ENCODE results near the gene CLASP2. TPM values are rescaled to one million over a fixed set of nuclear protein-coding genes. Genes with fewer than 3 reads are reported as not detected.
"Not testable (repeated sequence)": the region's sequence is repeated elsewhere in the genome, so short reads cannot be mapped to it uniquely, and the experiment has no call there.

Gene CLASP2
- total RNA-seq, 1 donor from 2014 or later, result 65.8 TPM

- Mint-ChIP-seq H3K4me1 (no peaks in the 10 kb centered on the region), H3K27ac (no peak overlapping the region), H3K27me3 (no peaks in the 10 kb centered on the region), H3K36me3 (ENCODE audit: low read depth) (peaks cover 13% of the 10 kb centered on the region), H3K4me3 (no peak overlapping the region), H3K9me3 (no peaks in the 10 kb centered on the region)
- no peak for DNase-seq
- intact Hi-C loops (cut with micrococcal nuclease), result no loop called here
Measured at GRCh38 chr3:33665294-33665693, 52.8 kb downstream of the CLASP2 start.

DNA sequence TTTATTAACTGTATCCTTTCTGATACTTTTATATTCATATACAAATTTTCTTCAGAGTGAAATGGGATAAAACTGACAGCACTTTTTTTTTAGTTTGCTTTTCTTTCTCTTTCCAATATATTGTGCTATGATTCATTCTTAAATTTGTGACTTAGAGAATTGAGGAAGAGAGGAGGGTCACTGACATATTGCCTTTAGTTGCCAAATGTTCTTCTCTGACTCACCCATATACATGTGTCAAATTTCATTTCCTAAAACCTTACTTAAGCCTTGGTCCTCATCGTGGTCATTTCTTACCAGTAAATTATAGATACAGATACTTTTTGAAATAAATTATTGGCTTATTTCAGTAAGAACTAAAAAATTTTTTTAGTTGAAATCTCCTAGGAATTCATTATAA, 53.9 kb downstream of the CLASP2 start:
- H3K36me3 Mint-ChIP-seq (ENCODE audit: low read depth), result peaks cover 11% of the 10 kb centered on the region
- peaks cover 4% of the 10 kb centered on the region for H3K4me1 Mint-ChIP-seq
- H3K9me3 Mint-ChIP-seq, result no peaks in the 10 kb centered on the region
- no peak overlapping the region for H3K4me3 Mint-ChIP-seq
- DNase-seq, result no peak
- H3K27ac Mint-ChIP-seq, result no peak overlapping the region
- no peaks in the 10 kb centered on the region for H3K27me3 Mint-ChIP-seq
- intact Hi-C loops (cut with micrococcal nuclease), result no loop called here

GRCh38 chr3:33663042-33663441, 55.0 kb downstream of the CLASP2 start:
- Mint-ChIP-seq H3K4me3 (no peak overlapping the region), H3K4me1 (peaks cover 11% of the 10 kb centered on the region), H3K27me3 (no peaks in the 10 kb centered on the region), H3K36me3 (ENCODE audit: low read depth) (peaks cover 5% of the 10 kb centered on the region), H3K27ac (no peak overlapping the region), H3K9me3 (no peaks in the 10 kb centered on the region)
- intact Hi-C loops (cut with micrococcal nuclease), result no loop called here
- no peak for DNase-seq

DNA sequence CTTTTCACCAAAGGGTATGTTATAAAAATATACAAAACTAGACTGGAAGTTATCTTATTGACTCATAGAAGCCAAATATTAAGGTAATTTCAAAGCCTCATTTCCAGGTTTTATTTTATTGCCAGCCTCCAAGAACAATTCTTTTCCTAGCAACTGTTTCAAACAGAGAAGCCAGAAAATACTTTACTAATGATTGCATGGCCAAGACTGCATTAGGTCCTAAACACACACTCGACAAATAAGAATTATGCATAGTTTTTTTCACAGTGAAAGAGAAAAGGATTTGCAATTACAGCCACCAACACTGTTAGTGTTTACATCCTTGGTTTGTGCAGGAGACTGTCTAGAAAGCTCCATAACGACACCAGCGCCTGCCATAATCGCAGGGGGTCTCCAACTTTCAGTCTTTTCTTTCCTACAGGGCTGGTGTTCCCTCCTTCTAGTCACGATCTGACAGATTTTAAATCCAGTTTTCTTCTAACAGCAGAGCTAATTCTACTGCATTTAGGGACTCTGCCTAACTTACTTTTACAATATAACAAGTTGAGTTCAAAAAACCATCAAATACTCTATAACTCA, 58.1 kb downstream of the CLASP2 start:
- Mint-ChIP-seq H3K4me1 (peaks cover 11% of the 10 kb centered on the region), H3K27ac (no peak overlapping the region), H3K9me3 (no peaks in the 10 kb centered on the region), H3K4me3 (no peak overlapping the region), H3K36me3 (ENCODE audit: low read depth) (peaks cover 3% of the 10 kb centered on the region), H3K27me3 (no peaks in the 10 kb centered on the region)
- no peak for DNase-seq
- intact Hi-C loops (cut with micrococcal nuclease), result no loop called here

- intact Hi-C loops (cut with micrococcal nuclease), result no loop called here
- Mint-ChIP-seq H3K4me1 (peaks cover 11% of the 10 kb centered on the region), H3K36me3 (ENCODE audit: low read depth) (peaks cover 3% of the 10 kb centered on the region), H3K27ac (no peak overlapping the region), H3K9me3 (no peaks in the 10 kb centered on the region), H3K27me3 (no peaks in the 10 kb centered on the region), H3K4me3 (peak overlapping the region; percentile 25)
- DNase-seq, result peak; percentile 70
Measured at GRCh38 chr3:33658991-33659848, 58.8 kb downstream of the CLASP2 start.

GRCh38 chr3:33658621-33658990, 59.4 kb downstream of the CLASP2 start:
- Mint-ChIP-seq H3K36me3 (ENCODE audit: low read depth) (peaks cover 2% of the 10 kb centered on the region), H3K4me3 (peak overlapping the region; percentile 25), H3K27ac (no peak overlapping the region), H3K4me1 (peaks cover 13% of the 10 kb centered on the region), H3K9me3 (no peaks in the 10 kb centered on the region), H3K27me3 (no peaks in the 10 kb centered on the region)
- intact Hi-C loops (cut with micrococcal nuclease), result no loop called here
- no peak for DNase-seq

DNA sequence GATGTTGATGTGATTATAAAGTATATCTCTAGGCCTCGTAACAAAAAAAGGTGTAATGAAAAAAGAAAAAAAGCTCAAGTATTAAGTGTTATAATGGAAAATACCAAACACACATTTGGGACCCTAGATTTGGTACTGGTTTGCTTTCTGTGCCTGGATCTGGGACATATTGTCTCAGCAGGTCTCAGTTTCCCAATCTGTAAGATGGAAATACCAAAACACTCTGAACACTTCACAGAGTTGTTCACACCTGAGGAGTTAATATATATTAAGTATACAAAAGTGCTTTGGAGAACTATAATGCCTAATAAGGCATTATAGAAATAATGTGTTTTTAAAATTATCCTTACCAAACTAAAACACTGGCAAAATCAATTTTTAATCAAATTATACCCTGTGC, 60.0 kb downstream of the CLASP2 start:
- Mint-ChIP-seq H3K27ac (no peak overlapping the region), H3K4me1 (peaks cover 13% of the 10 kb centered on the region), H3K36me3 (ENCODE audit: low read depth) (peaks cover 2% of the 10 kb centered on the region), H3K4me3 (no peak overlapping the region), H3K27me3 (no peaks in the 10 kb centered on the region), H3K9me3 (no peaks in the 10 kb centered on the region)
- DNase-seq, result no peak
- intact Hi-C loops (cut with micrococcal nuclease), result no loop called here

DNA sequence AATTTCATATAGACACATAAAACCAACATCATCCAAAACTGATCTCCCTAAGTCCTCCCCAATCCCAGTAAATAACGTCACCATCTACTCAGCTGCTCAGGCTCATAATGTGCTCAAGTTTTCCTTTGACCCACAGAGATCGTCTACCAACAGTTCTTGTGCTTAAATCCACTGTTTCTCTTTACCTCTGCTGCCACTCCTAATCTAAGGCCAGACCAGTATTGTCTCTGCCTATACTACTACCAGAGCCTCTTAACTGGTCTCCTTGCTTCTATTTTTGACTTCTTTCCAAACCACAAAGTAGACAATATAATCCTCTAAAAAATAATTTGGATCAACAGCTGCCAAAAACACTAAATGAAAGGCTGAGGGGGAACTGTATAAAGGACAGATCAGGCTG, 65.3 kb downstream of the CLASP2 start:
- peaks cover 2% of the 10 kb centered on the region for H3K4me1 Mint-ChIP-seq
- no peaks in the 10 kb centered on the region for H3K27me3 Mint-ChIP-seq
- H3K9me3 Mint-ChIP-seq, result no peaks in the 10 kb centered on the region
- H3K27ac Mint-ChIP-seq, result no peak overlapping the region
- no peak for DNase-seq
- H3K36me3 Mint-ChIP-seq (ENCODE audit: low read depth), result no peaks in the 10 kb centered on the region
- intact Hi-C loops (cut with micrococcal nuclease), result no loop called here
- no peak overlapping the region for H3K4me3 Mint-ChIP-seq

DNA sequence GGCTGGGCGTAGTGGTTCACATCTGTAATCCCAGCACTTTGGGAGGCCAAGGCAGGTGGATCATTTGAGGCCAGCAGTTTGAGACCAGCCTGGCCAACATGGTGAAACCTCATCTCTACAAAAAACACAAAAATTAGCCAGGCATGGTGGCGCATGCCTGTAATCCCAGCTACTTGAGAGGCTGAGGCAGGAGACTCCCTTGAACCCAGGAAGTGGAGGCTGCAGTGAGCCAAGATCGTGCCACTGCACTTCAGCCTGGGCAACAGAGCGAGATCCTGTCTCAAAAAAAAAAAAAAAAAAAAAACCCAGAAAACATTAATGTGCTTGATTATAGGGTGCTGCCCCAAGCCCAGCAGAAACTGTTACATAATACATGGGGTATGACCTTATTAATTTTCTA, 67.0 kb downstream of the CLASP2 start:
- H3K27ac Mint-ChIP-seq; H3K27me3 Mint-ChIP-seq; H3K4me3 Mint-ChIP-seq; H3K36me3 Mint-ChIP-seq (ENCODE audit: low read depth); intact Hi-C loops (cut with micrococcal nuclease); DNase-seq; H3K9me3 Mint-ChIP-seq; H3K4me1 Mint-ChIP-seq: not testable (repeated sequence)

- peaks cover 2% of the 10 kb centered on the region for H3K4me1 Mint-ChIP-seq
- no peaks in the 10 kb centered on the region for H3K9me3 Mint-ChIP-seq
- no peaks in the 10 kb centered on the region for H3K27me3 Mint-ChIP-seq
- intact Hi-C loops (cut with micrococcal nuclease), result no loop called here
- H3K27ac Mint-ChIP-seq, result no peak overlapping the region
- H3K36me3 Mint-ChIP-seq (ENCODE audit: low read depth), result no peaks in the 10 kb centered on the region
- H3K4me3 Mint-ChIP-seq, result no peak overlapping the region
- no peak for DNase-seq
Measured at GRCh38 chr3:33650495-33650894, 67.6 kb downstream of the CLASP2 start.

GRCh38 chr3:33648793-33649192, 69.3 kb downstream of the CLASP2 start:
- no peak overlapping the region for H3K4me3 Mint-ChIP-seq
- H3K36me3 Mint-ChIP-seq (ENCODE audit: low read depth), result no peaks in the 10 kb centered on the region
- no peaks in the 10 kb centered on the region for H3K9me3 Mint-ChIP-seq
- intact Hi-C loops (cut with micrococcal nuclease), result loop anchor here (10.0 kb wide), 1 partner anchor 214 kb away; no protein-coding TSS in a partner anchor
- no peak overlapping the region for H3K27ac Mint-ChIP-seq
- peaks cover 4% of the 10 kb centered on the region for H3K4me1 Mint-ChIP-seq
- no peaks in the 10 kb centered on the region for H3K27me3 Mint-ChIP-seq
- DNase-seq, result no peak

GRCh38 chr3:33646406-33646805, 71.6 kb downstream of the CLASP2 start:
- Mint-ChIP-seq H3K36me3 (ENCODE audit: low read depth) (peaks cover 2% of the 10 kb centered on the region), H3K4me3 (no peak overlapping the region), H3K4me1 (peaks cover 6% of the 10 kb centered on the region), H3K27me3 (no peaks in the 10 kb centered on the region), H3K9me3 (no peaks in the 10 kb centered on the region), H3K27ac (no peak overlapping the region)
- intact Hi-C loops (cut with micrococcal nuclease), result loop anchor here (10.0 kb wide), 1 partner anchor 212 kb away; no protein-coding TSS in a partner anchor
- no peak for DNase-seq

DNA sequence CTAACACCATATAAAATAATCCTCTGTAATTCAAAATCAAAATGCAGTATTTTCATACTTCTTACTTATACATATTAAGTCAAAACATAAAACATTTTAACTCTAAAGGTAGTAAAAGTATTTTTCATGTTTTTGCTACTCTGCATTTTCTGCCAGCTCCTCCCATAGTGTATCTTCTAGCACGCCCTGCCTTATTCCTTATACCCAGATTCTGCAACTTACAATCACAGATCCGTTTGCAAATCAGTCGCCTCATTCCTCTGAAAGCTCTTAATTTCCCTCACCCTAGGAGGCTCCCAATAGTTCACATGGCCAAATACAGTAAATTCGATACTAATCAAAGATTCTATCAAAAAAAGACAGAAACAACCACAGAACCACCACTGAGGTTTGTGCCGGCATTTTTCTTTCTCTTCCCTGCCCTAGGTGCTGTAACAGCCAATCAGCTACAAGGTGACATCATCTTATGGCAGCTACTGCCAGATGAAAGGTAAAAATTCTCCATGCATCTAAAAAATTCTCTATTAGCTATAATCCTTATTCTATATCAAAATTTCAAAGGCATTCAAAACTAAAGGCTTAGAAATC, 72.9 kb downstream of the CLASP2 start:
- H3K27me3 Mint-ChIP-seq, result no peaks in the 10 kb centered on the region
- no peaks in the 10 kb centered on the region for H3K9me3 Mint-ChIP-seq
- H3K27ac Mint-ChIP-seq, result no peak overlapping the region
- H3K36me3 Mint-ChIP-seq (ENCODE audit: low read depth), result peaks cover 2% of the 10 kb centered on the region
- peak; percentile 77 for DNase-seq
- H3K4me3 Mint-ChIP-seq, result peak overlapping the region; percentile 68
- intact Hi-C loops (cut with micrococcal nuclease), result loop anchor here (10.0 kb wide), 1 partner anchor 210 kb away; no protein-coding TSS in a partner anchor
- H3K4me1 Mint-ChIP-seq, result peaks cover 6% of the 10 kb centered on the region

DNA sequence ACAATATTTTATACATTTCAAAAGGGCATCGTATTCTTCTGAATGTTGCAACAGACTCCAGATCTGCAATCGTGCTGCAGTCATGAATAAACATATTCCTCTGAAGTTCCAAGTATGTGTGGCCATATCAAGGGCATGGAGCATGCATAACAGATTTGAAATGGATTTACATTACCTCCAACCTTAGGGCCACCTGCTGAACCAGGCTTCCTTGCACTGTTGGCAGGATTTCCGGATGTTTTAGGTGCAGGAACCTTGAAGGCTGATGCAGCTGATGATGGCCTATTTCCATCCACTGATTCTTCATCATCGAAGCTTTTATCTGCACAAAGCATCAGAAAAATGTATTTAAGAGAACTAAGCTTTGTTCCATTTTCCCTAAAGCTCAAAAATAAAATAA, 73.5 kb downstream of the CLASP2 start:
- no peak for DNase-seq
- Mint-ChIP-seq H3K27ac (no peak overlapping the region), H3K4me3 (no peak overlapping the region), H3K9me3 (no peaks in the 10 kb centered on the region), H3K36me3 (ENCODE audit: low read depth) (peaks cover 4% of the 10 kb centered on the region), H3K4me1 (peaks cover 8% of the 10 kb centered on the region), H3K27me3 (no peaks in the 10 kb centered on the region)
- intact Hi-C loops (cut with micrococcal nuclease), result loop anchor here (10.0 kb wide), 1 partner anchor 210 kb away; no protein-coding TSS in a partner anchor

All from activated CD4-positive, alpha-beta T cell treated with anti-CD3 and anti-CD28 coated beads, Interleukin-2, amount 10 ng/mL, durations not matched to agents 24 days and 14 days (primary cell).